T47D (cell line): ENCODE data around the gene DCAF8.

Source experiments
- DNase-seq, 2 experiments: peaks; one replicate each; pipeline versions ENCODE4 v3.0.0 to v3.0.0-alpha.2; 2011 to 2012; ENCODE audit warnings: low read depth in 1 of 2, low spot score in 1 of 2
- JUND ChIP-seq: IDR thresholded peaks from 2 replicates; pipeline ENCODE4 v1.6.1; 2012; ENCODE audit warnings: low read depth
- in situ Hi-C: cut with HindIII; loops from 2 replicates; pipeline ENCODE4 v1.10.0; 2016; ENCODE audit warnings: low sequenced_read_pairs, low pct_unique_long_range_greater_than_20kb

The DCAF8 gene

GRCh38 chr1:160257411-160258015 is 4.8 kb downstream of the DCAF8 start:
- no peak for TF ChIP-seq JUND
- no peak for DNase-seq
- in situ Hi-C loops, result no loop called here

- in situ Hi-C loops, result no loop called here
- no peak for DNase-seq
- TF ChIP-seq JUND, result no peak
These were observed 5.8 kb downstream of the DCAF8 start for GRCh38 chr1:160256396-160257046.

GRCh38 chr1:160255781-160256300 is 6.5 kb downstream of the DCAF8 start:
- TF ChIP-seq JUND, result no peak
- in situ Hi-C loops, result no loop called here
- DNase-seq, result no peak

- in situ Hi-C loops, result no loop called here
- DNase-seq, result peak; percentile 75 to 90
- TF ChIP-seq JUND, result no peak
These were observed 10.4 kb downstream of the DCAF8 start for GRCh38 chr1:160251687-160252526.

- no peak for TF ChIP-seq JUND
- in situ Hi-C loops, result no loop called here
- DNase-seq, result no peak
These were observed 11.3 kb downstream of the DCAF8 start for GRCh38 chr1:160251011-160251410.

GRCh38 chr1:160247053-160247452 is 15.3 kb downstream of the DCAF8 start:
- TF ChIP-seq JUND, result no peak
- DNase-seq, result no peak
- in situ Hi-C loops, result no loop called here

- TF ChIP-seq JUND, result no peak
- in situ Hi-C loops, result no loop called here
These were observed 16.9 kb downstream of the DCAF8 start for GRCh38 chr1:160245434-160245833.

GRCh38 chr1:160244209-160244608 is 18.1 kb downstream of the DCAF8 start:
- peak in 1 of 2 experiments; percentile 72 for DNase-seq

More at GRCh38 chr1:160245434-160245833, 16.9 kb downstream of the DCAF8 start:
- DNase-seq, result no peak

GRCh38 chr1:160243767-160244166 is 18.6 kb downstream of the DCAF8 start:
- in situ Hi-C loops, result no loop called here
- no peak for TF ChIP-seq JUND
- no peak for DNase-seq

More at GRCh38 chr1:160244209-160244608, 18.1 kb downstream of the DCAF8 start:
- in situ Hi-C loops, result no loop called here
- TF ChIP-seq JUND, result no peak

- in situ Hi-C loops, result no loop called here
These were observed 22.6 kb downstream of the DCAF8 start for GRCh38 chr1:160239582-160240299.

GRCh38 chr1:160238408-160238807 is 23.9 kb downstream of the DCAF8 start:
- no peak for DNase-seq
- TF ChIP-seq JUND, result no peak
- in situ Hi-C loops, result no loop called here

More at GRCh38 chr1:160239582-160240299, 22.6 kb downstream of the DCAF8 start:
- TF ChIP-seq JUND, result no peak
- DNase-seq, result no peak

- in situ Hi-C loops, result no loop called here
- no peak for TF ChIP-seq JUND
- no peak for DNase-seq
These were observed 24.8 kb downstream of the DCAF8 start for GRCh38 chr1:160237558-160237957.
